ENCODE results near the gene BRD9. TPM values are rescaled to one million over a fixed set of nuclear protein-coding genes. Genes with fewer than 3 reads are reported as not detected.

The BRD9 gene
- total RNA-seq (2022; extraction: Qiagen RNA extraction): 35.5 to 44.1 TPM (median 41.2 TPM) in 5 replicates

GRCh38 chr5:892394-893136 is at the start of gene BRD9, which contains the start of gene TRIP13:
Gene BRD9, minus strand, starts transcription at chr5:892801. Its CDS starts 144 bp downstream, at chr5:892657.
Gene TRIP13, plus strand, starts transcription at chr5:892884. Its CDS starts 115 bp downstream, at chr5:892999.

GRCh38 chr5:850511-851006 is 42.0 kb downstream of the BRD9 start, which contains the start of gene ZDHHC11:
Gene ZDHHC11, minus strand, starts transcription at chr5:850986. Its CDS starts 384 bp downstream, at chr5:850602.

Other genes starting within 250 kb of the BRD9 start
- gene TPPP, start 199.4 kb downstream of the BRD9 start, total RNA-seq (2022; extraction: Qiagen RNA extraction): 6.4 to 7.4 TPM (median 7.2 TPM) in 5 replicates
- 1.1 to 1.5 TPM (median 1.3 TPM) in 5 replicates for gene ZDHHC11B, start 108.1 kb downstream of the BRD9 start, total RNA-seq (2022; extraction: Qiagen RNA extraction)
- 14.1 to 16.5 TPM (median 16.0 TPM) in 5 replicates for gene ZDHHC11, start 41.8 kb downstream of the BRD9 start, total RNA-seq (2022; extraction: Qiagen RNA extraction)
- gene TRIP13, start 83 bp upstream of the BRD9 start, total RNA-seq (2022; extraction: Qiagen RNA extraction): 63.2 to 73.2 TPM (median 70.6 TPM) in 5 replicates
- 18.4 to 22.7 TPM (median 22.2 TPM) in 5 replicates for gene NKD2, start 116.0 kb upstream of the BRD9 start, total RNA-seq (2022; extraction: Qiagen RNA extraction)
- gene SLC12A7, start 219.3 kb upstream of the BRD9 start, total RNA-seq (2022; extraction: Qiagen RNA extraction): 26.8 to 29.7 TPM (median 27.7 TPM) in 5 replicates